Effector CD8-positive, alpha-beta T cell (primary cell): ENCODE measurements around the gene ITGA2B.
"Not testable (repeated sequence)": the region's sequence is repeated elsewhere in the genome, so short reads cannot be mapped to it uniquely, and the experiment has no call there.

Experiments
- DNase-seq: peaks from one replicate; lab custom pipeline; 2025; lab: John Stamatoyannopoulos, UW
- total RNA-seq, 4 experiments: gene quantifications; one replicate each; lab custom pipeline; 2026; lab: John Stamatoyannopoulos, UW

ITGA2B gene
- 0.72 to 1.7 (median 1.4) reads per million in 4 experiments for total RNA-seq

DNA sequence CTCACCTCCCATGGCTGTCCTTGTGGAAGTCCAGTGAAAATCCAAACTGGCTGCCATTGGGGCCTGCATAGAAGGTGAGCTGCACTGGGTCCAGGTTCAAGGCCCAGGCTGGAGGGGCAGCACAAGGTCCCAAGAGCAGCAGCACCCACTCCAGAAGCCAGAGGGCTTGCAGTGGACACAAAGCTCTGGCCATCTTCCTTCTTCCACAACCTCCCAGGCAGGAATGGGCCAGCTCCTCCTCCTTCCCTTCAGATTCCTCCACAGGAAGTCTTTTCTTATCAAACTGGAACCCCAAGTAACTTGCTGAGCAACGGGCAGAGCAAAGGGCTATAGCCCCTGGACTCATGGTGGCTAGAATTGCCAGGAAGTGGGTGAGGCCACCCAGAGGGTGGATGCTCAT is at the start of gene ITGA2B:
Gene ITGA2B, minus strand, starts transcription at position 369 of the 400 bp plus-strand sequence. Its CDS starts 176 bp downstream, at position 193.
- no peak for DNase-seq

- DNase-seq = no peak
Measured at GRCh38 chr17:44439168-44439567, 49.7 kb upstream of the ITGA2B start.

- DNase-seq = no peak
Measured at GRCh38 chr17:44438636-44439035, 49.2 kb upstream of the ITGA2B start.

DNA sequence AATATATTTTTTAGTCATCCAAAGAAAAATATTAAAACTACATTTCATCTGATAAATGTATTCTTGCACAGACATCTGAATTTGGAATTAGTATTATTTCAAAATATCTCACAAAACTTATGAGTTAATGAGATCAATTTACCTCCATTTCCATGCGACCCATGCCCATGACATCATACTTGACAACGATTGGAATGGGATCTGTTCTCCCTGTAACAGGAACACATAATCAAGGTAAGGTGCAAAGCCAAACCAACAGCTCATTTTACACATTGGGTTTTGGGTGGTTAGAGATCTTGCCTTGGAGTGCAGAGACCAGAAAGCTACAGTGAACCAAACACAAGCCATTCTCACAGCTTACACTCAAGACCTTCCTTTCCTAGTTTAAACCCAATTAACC is 46.9 kb upstream of the ITGA2B start:
- no peak for DNase-seq

DNA sequence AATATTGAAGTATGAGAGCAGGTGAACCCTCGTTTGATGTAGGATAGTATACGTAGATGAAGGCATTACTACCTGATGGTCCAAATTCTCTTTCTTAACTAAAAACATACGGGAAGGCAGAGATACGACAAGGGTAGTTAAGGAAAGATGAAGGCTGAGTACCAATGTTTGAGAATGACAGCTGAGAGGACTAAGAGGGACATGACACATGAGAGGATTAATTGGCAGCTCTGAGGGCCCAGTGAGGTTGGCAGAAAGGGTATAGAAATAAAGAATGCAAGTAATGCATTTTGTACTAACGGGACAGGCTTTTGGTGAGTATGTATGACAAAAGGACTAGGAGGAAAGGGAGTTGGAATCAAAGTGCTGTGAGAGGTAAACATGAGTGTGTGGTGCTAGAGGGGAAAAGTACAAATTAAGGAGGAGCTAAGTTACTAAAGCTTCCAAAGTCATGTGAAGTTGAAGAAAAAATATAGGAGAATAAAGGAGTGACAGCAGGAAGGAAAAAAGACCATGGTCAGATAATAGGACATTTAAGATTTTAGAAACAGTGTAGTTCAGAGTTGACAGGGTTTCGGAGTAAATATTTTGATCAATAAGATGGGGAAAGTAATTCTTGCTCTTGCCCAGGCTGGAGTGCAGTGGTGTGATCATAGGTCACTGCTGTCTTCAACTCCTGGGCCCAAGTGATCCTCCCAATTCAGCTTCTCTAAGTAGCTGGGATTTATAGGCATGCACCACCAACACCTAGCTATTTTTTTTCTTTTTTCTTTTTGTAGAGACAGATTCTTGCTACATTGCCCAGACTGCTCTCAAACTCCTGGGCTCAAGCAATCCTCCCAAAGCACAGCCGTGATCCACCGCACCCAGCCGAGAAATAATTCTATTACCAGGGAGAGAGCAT is 43.1 kb upstream of the ITGA2B start:
- no peak for DNase-seq

DNA sequence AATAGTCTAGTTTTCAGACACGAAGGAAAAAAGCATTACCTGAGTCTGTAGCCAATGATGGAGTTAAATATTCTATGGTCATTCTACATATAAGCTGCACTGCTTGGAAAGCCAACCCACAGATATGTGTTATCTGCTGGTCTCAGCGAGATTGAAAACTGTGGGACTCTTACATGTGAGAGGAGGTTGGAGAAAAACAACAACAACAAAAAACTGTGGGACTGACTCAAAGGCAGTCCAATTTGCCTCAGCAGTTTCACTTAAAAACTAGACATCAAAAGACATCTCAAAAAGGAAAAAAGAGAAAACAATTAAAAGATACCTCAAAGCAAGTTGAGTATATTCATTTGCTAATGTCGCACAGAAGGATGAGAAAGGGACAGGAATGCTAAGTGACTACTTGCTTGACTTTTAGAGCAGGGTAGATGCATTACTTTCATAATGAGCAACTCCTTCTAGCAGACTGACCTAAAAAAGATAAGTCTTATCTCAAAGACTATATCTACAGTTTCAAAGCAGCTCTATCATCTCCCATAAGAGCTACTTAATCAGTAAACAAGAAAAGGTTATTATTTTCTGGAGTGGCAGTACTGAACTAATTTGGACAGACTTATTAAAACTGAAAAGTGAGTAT is 35.5 kb upstream of the ITGA2B start:
- no peak for DNase-seq

DNA sequence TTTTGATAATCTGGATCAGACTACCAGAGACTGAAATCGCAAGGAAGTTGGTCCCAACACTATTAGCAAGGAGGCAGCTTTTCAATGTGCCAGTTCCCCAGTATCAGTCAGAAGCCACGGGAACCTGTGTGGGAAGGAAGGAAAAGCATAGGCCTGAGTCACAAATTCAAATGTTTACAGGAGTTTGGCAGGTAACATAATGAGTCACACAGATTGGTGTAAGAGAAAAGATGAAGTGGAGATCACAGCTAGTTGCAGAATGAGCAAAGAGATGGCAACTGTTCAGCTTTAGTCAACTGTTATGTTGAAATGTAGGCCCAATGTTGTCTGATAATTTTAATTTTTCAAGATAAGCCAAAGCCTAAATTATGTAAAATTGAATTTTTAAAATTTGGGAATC is 28.1 kb upstream of the ITGA2B start:
- no peak for DNase-seq

DNA sequence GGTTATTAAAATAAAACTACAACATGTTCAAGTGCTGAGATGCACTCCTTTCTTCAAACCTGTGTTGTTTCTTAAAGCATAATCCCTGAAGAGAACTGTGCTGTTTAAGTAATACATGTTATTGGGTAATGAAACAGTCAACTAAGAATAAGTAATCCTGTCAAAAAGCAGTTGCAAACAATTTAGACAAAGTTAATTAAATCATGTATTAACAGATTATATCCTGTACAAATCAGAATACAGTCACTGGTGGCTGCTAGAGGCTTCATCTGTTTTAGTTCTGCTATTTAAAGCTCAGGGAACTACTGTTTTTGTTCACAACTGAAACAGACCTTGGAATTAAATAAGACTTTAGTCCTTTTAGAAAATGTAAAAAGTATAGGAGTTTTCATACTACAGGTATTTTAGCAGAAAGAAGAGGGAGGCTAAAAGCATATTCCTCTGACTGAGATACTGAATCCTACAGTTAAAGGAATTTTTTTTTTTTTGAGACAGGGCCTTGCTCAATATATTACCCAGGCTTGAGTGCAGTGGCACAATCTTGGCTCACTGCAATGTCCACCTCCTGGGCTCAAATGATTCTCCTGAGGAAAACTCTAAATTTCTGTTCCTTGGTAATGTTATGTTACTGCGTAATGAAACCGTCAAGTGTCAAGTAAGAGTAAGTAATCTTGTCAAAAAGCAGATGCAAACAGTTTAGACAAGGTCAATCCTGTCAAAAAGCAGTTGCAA is 27.3 kb upstream of the ITGA2B start:
- DNase-seq = no peak

- no peak for DNase-seq
Measured at GRCh38 chr17:44414394-44415155, 25.1 kb upstream of the ITGA2B start.

GRCh38 chr17:44409309-44410028 is 20.0 kb upstream of the ITGA2B start:
- no peak for DNase-seq

DNA sequence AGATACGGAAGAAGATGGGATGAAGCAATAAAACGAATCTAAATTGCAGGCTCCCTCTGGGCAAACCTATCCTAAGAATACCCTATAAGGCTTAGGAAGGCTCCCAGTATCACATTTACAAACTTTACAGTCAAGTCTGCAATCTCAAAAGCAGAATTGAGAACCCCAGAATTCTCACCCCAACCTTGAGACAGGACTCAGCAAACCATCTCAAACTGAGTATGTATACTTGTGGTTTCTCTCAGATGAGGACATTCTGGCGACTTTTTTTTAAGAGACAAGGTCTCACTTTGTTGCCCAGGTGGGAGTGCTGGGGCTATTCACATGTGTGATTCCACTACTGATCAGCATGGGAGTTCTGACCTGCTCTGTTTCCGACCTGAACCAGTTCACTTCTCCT is 19.3 kb upstream of the ITGA2B start:
- no peak for DNase-seq

DNA sequence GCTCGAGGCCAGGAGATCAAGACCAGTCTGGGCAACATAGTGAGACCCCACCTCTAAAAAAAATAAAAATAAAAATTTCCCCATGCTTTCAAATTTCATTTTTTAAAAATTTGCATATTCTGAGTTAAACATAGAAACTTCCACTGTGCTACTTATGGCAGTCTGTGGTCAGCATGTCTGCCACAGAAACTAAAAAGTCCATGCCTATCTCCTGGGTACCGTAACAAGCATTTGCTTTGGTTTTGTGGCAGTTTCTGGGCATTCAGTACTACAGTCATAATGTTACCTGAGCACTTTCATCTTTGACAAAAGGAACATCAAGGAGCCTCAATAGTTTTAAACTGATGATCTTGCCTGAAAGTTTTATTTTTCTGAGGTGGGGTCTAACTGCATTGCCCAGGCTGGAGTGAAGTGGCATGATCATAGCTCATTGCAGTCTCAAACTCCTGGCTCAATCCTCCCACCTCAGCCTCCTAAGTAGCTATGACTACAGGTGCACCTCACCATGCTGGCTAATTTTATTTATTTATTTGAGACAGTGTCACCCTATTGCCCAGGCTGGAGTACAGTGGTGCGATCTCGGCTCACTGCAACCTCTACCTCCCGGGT is 13.2 kb upstream of the ITGA2B start:
- no peak for DNase-seq

- no peak for DNase-seq
Measured at GRCh38 chr17:44400226-44400847, 10.9 kb upstream of the ITGA2B start.

- DNase-seq = no peak
Measured at GRCh38 chr17:44398692-44399691, 9.5 kb upstream of the ITGA2B start.

DNA sequence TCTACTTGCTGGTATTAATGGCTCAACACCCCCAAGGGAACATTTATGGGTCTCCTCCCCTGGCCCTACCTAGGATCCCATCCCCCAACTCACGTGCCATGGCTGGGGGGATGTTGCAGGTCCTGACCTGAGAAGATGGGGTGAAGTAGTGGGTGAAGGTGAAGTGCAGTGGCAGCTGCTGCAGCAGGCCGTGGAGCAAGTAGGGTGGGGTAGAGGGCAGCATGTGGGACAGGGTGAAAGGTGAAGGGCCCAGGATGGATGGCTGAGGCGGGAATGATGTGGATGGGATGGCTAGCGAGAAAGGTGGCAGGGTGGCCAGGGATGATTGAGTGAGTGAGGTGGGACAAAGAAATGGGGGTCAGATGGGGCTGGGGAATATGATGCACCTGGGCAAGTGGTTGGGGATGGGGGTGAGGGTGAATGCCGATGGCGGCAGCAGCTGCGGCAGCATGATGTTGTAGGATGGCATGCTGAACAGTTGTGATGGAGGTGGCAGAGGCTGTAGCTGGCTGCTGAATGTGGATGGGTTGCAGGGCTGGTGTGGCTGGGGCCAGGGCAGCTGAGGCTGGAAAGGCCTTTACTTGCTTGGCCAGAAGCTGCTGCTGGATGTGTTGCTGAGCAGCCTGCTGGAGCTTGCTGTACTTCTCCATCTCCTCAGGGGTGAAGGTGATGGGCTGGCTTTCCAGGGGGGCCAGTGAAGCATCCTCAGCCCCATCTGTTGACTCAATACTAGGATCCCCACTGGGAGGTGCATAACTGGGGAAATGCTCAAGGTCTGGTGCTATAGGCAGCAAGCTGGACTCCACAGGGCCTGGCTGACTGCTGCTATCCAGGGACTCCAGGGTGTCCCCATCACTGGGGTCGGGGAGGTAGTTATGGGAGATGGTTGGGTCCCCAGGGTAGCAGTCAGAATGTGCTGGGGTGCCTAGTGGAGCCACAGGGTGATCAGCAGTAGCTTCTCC is 8.3 kb upstream of the ITGA2B start:
- no peak for DNase-seq

DNA sequence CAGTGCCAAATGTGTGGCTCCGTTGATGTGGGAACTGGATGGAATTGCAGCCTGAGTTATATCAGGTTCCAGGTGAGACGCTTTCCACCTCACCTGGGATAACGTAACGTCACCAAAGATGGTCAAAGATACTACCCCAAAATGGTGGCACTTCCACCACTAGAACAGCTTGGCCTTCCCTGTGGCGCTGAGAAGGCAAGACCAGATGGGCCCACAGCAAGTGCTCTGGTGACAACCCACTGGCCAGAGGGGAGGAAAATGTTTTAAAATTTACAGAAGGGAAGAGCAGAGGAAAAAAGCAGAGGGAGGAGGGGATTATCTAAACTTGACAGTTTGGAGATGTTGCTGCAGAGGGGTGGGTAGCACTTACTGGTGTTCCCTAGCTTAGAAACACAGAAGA is 7.5 kb upstream of the ITGA2B start:
- DNase-seq = no peak

- DNase-seq = no peak
Measured at GRCh38 chr17:44394833-44395232, 5.4 kb upstream of the ITGA2B start.

GRCh38 chr17:44394112-44394511 is 4.7 kb upstream of the ITGA2B start:
- DNase-seq = not testable (repeated sequence)
